Caco-2 (cell line): ENCODE data around the gene BLOC1S1. TPM values are rescaled to one million over a fixed set of nuclear protein-coding genes. Genes with fewer than 3 reads are reported as not detected.

Experiments used
- BruUV-seq: library from RNA; stranded (reverse); fragments of 400-500 nt; replicated peaks from 2 replicates; lab custom pipeline; 2021; lab: Mats Ljungman, UMichigan
- CTCF ChIA-PET: fragments of 300-600 bp; sonication (Branson Sonifier 250); formaldehyde crosslinking; loops from one replicate; lab custom pipeline; 2022; ENCODE audit warnings: antibody characterized with exemption; lab: Charles Lee
- POLR2A ChIA-PET: fragments of 300-600 bp; sonication (Branson Sonifier 250); formaldehyde crosslinking; loops from one replicate; lab custom pipeline; 2022; ENCODE audit warnings: antibody characterized with exemption; lab: Charles Lee
- DNase-seq, 2 experiments: peaks; one replicate each; pipeline versions ENCODE4 v3.0.0 to v3.0.0-alpha.2; 2020 to 2022
- H3K27me3 ChIP-seq: replicated peaks from 2 replicates; pipeline ENCODE4 v1.6.0; 2011; ENCODE audit warnings: low read length; ENCODE audit not compliant: control insufficient read depth, insufficient read depth
- H3K36me3 ChIP-seq: 2 replicates; pipeline ENCODE4 v1.5.1; 2011; ENCODE audit warnings: low read length; ENCODE audit not compliant: control insufficient read depth, insufficient read depth
- H3K4me1 ChIP-seq: fragments of 250-450 bp; sonication (Bioruptor Pico); 2 replicates; pipeline ENCODE4 v1.5.1; 2020; ENCODE audit warnings: mild to moderate bottlenecking
- H3K4me3 ChIP-seq: 2 replicates; pipeline ENCODE4 v1.5.1; 2011; ENCODE audit warnings: low read depth, mild to moderate bottlenecking, control low read depth, low read length
- H3K9me3 ChIP-seq: fragments of 250-450 bp; sonication (Bioruptor Pico); 2 replicates; pipeline ENCODE4 v1.5.1; 2020; ENCODE audit warnings: mild to moderate bottlenecking, moderate library complexity
- H3K27ac Mint-ChIP-seq: one replicate; pipeline ENCODE4 v1.8.0; 2022; ENCODE audit warnings: mixed read lengths; ENCODE audit not compliant: unreplicated experiment
- H3K27me3 Mint-ChIP-seq: one replicate; pipeline ENCODE4 v1.8.0; 2022; ENCODE audit warnings: mixed read lengths; ENCODE audit not compliant: insufficient read depth, unreplicated experiment
- H3K36me3 Mint-ChIP-seq: one replicate; pipeline ENCODE4 v1.8.0; 2022; ENCODE audit warnings: mild to moderate bottlenecking, mixed read lengths; ENCODE audit not compliant: insufficient read depth, unreplicated experiment
- H3K4me1 Mint-ChIP-seq: one replicate; pipeline ENCODE4 v1.8.0; 2022; ENCODE audit warnings: low read depth, mixed read lengths; ENCODE audit not compliant: unreplicated experiment
- H3K4me3 Mint-ChIP-seq: one replicate; pipeline ENCODE4 v1.8.0; 2022; ENCODE audit warnings: mild to moderate bottlenecking, moderate library complexity, mixed read lengths; ENCODE audit not compliant: unreplicated experiment
- H3K9me3 Mint-ChIP-seq: one replicate; pipeline ENCODE4 v1.8.0; 2022; ENCODE audit warnings: mixed read lengths; ENCODE audit not compliant: unreplicated experiment
- intact Hi-C: fragments of 100-400 bp; cut with micrococcal nuclease; formaldehyde crosslinking; loops from one replicate; pipeline ENCODE4 v1.10.0; 2022; ENCODE audit not compliant: unreplicated experiment
- total RNA-seq: library from RNA; stranded (reverse); gene quantifications from 2 replicates; pipeline ENCODE4 v1.2.3, GENCODE V29; 2022
- TF ChIP-seq, protein P1 (sequence below), 2 experiments: fragments of 200-600 bp in 1 of 2; IDR thresholded peaks; 1 replicate in 1 of 2; 2 replicates in 1 of 2; pipeline versions ENCODE4 v1.5.1 to v1.8.0; 2011 to 2022; ENCODE audit warnings: antibody characterized with exemption in 1 of 2, control low read depth in 1 of 2, inconsistent platforms in 1 of 2, low read depth in 1 of 2, low read length in 1 of 2, mild to moderate bottlenecking in 1 of 2, moderate library complexity in 1 of 2; ENCODE audit not compliant: insufficient read depth in 1 of 2, severe bottlenecking in 1 of 2, unreplicated experiment in 1 of 2

BLOC1S1 gene
- total RNA-seq, 1 experiment from 2014 or later, result 73.7 TPM

DNA sequence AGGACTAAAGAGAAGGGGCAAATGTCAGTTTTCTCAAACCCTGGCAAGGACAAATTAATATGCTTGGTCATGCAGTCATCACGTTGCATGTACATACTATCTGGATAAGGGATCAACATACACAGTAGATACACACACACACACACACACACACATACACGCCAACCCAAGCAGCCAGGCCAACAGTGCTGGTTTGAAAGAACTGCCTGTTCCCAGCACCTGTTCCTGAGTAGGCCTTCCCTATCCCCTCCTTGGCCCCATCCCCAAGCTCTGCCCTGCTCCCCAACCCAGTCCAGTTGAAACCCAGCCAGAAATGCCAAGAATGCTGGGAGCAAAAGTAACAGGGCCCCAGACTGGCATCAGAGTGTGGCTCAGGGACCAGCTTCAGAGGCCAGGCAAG is 12.6 kb upstream of the BLOC1S1 start:
- intact Hi-C loops, result no loop called here
- Histone ChIP-seq H3K27me3 (no peaks in the 10 kb centered on the region), H3K9me3 (no peaks in the 10 kb centered on the region), H3K4me3 (no peak overlapping the region), H3K4me1 (peaks cover 37% of the 10 kb centered on the region), H3K36me3 (no peaks in the 10 kb centered on the region)
- H3K9me3 Mint-ChIP-seq, result no peaks in the 10 kb centered on the region
- TF ChIP-seq, protein P1, sequence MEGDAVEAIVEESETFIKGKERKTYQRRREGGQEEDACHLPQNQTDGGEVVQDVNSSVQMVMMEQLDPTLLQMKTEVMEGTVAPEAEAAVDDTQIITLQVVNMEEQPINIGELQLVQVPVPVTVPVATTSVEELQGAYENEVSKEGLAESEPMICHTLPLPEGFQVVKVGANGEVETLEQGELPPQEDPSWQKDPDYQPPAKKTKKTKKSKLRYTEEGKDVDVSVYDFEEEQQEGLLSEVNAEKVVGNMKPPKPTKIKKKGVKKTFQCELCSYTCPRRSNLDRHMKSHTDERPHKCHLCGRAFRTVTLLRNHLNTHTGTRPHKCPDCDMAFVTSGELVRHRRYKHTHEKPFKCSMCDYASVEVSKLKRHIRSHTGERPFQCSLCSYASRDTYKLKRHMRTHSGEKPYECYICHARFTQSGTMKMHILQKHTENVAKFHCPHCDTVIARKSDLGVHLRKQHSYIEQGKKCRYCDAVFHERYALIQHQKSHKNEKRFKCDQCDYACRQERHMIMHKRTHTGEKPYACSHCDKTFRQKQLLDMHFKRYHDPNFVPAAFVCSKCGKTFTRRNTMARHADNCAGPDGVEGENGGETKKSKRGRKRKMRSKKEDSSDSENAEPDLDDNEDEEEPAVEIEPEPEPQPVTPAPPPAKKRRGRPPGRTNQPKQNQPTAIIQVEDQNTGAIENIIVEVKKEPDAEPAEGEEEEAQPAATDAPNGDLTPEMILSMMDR (IDR thresholded peaks at IDR 0.05; ENCODE audit: insufficient read depth in 1 of 2, low read depth in 1 of 2, low read length in 1 of 2, severe bottlenecking in 1 of 2, unreplicated experiment in 1 of 2), result no peak
- H3K4me3 Mint-ChIP-seq, result no peak overlapping the region
- H3K36me3 Mint-ChIP-seq, result no peaks in the 10 kb centered on the region
- no TSS peak for BruUV-seq
- ChIA-PET POLR2A (no interaction called here), CTCF (no interaction called here)
- no peak overlapping the region for H3K27ac Mint-ChIP-seq
- DNase-seq, result no peak
- H3K27me3 Mint-ChIP-seq, result peaks cover 4% of the 10 kb centered on the region
- peaks cover 21% of the 10 kb centered on the region for H3K4me1 Mint-ChIP-seq

DNA sequence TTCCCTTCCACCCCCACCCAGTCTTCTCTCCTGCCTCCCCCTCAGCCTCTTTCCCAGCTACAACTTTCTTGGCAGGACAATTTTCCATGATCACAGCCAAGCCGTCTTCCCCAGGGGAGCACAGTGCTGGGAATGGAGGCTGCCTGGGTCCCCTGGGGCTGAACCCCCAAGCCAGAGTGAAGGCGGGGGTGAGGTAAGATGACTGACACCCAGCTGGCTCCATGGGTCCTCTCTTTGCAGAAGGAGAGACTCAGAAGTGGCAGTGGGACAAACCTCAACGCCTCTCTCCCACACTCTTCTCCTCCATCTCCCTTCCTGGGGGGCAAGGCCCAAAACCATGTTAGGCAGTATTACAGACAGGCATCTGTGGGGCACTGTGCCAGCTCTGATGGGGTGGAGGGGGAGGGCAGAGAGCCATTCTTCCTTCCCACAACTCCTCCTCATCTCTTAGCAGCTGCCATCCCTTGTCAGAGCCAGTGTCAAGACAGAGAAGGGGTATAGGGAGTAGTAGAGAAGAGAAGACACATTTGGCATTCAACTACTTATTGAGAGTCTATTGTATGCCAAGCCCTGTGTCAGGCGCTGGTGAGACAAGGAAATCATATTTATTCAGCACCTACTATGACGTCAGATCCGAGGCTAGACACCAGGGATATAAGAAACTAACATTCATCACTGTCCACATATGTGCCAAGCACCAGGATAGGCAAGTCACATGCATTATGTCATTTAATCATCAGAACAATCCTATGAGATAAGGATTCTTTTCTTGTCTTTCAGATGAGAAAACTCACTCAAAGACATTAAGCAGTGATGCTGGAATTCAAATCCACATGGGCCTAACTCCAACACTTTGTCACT is 11.7 kb upstream of the BLOC1S1 start:
- CTCF ChIA-PET, result interaction anchor here (0.8 to 3.5 kb wide), 6 partner anchors 7 to 35 kb away, joined by 3 to 41 read pairs (median 4); partner anchors contain the start of genes BLOC1S1 and RDH5
- Mint-ChIP-seq H3K4me1 (peaks cover 28% of the 10 kb centered on the region), H3K27ac (no peak overlapping the region), H3K9me3 (no peaks in the 10 kb centered on the region), H3K4me3 (peak overlapping the region; percentile 41), H3K36me3 (no peaks in the 10 kb centered on the region), H3K27me3 (peaks cover 8% of the 10 kb centered on the region)
- Histone ChIP-seq H3K36me3 (no peaks in the 10 kb centered on the region), H3K9me3 (no peaks in the 10 kb centered on the region), H3K4me3 (no peak overlapping the region), H3K27me3 (no peaks in the 10 kb centered on the region), H3K4me1 (peaks cover 37% of the 10 kb centered on the region)
- no peak for DNase-seq
- TF ChIP-seq, protein P1 (IDR thresholded peaks at IDR 0.05; ENCODE audit: insufficient read depth in 1 of 2, low read depth in 1 of 2, low read length in 1 of 2, severe bottlenecking in 1 of 2, unreplicated experiment in 1 of 2), result no peak
- BruUV-seq, result no TSS peak
- intact Hi-C loops, result loop anchor here (1.0 to 2.0 kb wide), 2 partner anchors 17 to 23 kb away; partner anchors contain the start of gene RDH5
- POLR2A ChIA-PET, result interaction anchor here (0.9 to 1.4 kb wide), 4 partner anchors 12 to 138 kb away, joined by 3 to 10 read pairs (median 6); partner anchors contain the start of genes BLOC1S1, MMP19 and RDH5
